Measurements from ENCODE around the gene DBX1. TPM values are rescaled to one million over a fixed set of nuclear protein-coding genes. Genes with fewer than 3 reads are reported as not detected.

Gene DBX1
- total RNA-seq, 1 donor from 2014 or later: not detected

DNA sequence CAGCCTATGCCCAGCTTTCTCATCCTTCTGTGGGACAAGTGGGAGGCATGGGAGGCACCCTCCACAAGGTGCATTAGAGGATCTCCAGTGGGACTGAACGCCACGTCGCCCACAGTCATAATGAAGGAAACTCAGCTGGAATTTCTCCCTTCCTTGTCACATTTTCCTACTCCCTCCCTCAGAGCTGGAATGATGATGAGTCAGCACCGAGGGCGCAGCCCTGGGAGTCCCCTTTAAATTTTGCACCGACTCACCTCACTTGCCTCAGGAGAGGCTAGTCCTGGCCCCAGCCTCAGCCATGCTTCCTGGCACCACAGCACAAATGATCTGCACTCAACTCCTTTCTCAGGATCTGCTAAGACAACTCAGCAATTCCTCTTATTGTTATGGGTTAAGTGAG, 34.3 kb downstream of the DBX1 start:
- Mint-ChIP-seq H3K27me3 (ENCODE audit: unreplicated experiment) (peaks cover 8% of the 10 kb centered on the region), H3K36me3 (ENCODE audit: low read depth, unreplicated experiment) (no peaks in the 10 kb centered on the region), H3K4me1 (ENCODE audit: unreplicated experiment) (no peaks in the 10 kb centered on the region), H3K4me3 (ENCODE audit: unreplicated experiment) (no peak overlapping the region), H3K9me3 (ENCODE audit: unreplicated experiment) (no peaks in the 10 kb centered on the region), H3K27ac (ENCODE audit: unreplicated experiment) (no peak overlapping the region)
- no peak for DNase-seq (ENCODE audit: low spot score)
- TF ChIP-seq, protein P1, sequence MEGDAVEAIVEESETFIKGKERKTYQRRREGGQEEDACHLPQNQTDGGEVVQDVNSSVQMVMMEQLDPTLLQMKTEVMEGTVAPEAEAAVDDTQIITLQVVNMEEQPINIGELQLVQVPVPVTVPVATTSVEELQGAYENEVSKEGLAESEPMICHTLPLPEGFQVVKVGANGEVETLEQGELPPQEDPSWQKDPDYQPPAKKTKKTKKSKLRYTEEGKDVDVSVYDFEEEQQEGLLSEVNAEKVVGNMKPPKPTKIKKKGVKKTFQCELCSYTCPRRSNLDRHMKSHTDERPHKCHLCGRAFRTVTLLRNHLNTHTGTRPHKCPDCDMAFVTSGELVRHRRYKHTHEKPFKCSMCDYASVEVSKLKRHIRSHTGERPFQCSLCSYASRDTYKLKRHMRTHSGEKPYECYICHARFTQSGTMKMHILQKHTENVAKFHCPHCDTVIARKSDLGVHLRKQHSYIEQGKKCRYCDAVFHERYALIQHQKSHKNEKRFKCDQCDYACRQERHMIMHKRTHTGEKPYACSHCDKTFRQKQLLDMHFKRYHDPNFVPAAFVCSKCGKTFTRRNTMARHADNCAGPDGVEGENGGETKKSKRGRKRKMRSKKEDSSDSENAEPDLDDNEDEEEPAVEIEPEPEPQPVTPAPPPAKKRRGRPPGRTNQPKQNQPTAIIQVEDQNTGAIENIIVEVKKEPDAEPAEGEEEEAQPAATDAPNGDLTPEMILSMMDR (IDR thresholded peaks at IDR 0.05; ENCODE audit: unreplicated experiment): no peak

DNA sequence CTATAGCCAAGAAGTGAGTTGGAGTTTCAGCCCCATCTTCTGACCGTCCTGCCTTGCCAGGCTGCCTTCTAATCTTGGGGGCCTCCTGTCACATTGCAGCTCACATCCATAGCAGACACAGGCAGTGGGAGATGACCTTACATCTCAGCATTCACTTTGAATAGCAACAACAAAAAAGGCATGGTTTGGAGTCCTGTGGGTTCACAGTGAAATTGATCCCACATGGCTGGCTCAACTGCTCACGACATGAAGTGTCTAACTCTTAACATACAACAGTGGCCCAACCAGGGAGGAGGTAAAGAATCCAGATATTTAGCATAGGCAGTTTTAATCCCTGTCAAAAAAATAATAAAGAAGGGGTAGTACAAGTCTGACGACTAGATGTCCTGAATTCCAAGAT, 38.1 kb downstream of the DBX1 start:
- Mint-ChIP-seq H3K4me3 (ENCODE audit: unreplicated experiment) (no peak overlapping the region), H3K27ac (ENCODE audit: unreplicated experiment) (no peak overlapping the region), H3K9me3 (ENCODE audit: unreplicated experiment) (no peaks in the 10 kb centered on the region), H3K36me3 (ENCODE audit: low read depth, unreplicated experiment) (peaks cover 22% of the 10 kb centered on the region), H3K27me3 (ENCODE audit: unreplicated experiment) (peaks cover 12% of the 10 kb centered on the region), H3K4me1 (ENCODE audit: unreplicated experiment) (no peaks in the 10 kb centered on the region)
- TF ChIP-seq, protein P1 (IDR thresholded peaks at IDR 0.05; ENCODE audit: unreplicated experiment): no peak
- no peak for DNase-seq (ENCODE audit: low spot score)

DNA sequence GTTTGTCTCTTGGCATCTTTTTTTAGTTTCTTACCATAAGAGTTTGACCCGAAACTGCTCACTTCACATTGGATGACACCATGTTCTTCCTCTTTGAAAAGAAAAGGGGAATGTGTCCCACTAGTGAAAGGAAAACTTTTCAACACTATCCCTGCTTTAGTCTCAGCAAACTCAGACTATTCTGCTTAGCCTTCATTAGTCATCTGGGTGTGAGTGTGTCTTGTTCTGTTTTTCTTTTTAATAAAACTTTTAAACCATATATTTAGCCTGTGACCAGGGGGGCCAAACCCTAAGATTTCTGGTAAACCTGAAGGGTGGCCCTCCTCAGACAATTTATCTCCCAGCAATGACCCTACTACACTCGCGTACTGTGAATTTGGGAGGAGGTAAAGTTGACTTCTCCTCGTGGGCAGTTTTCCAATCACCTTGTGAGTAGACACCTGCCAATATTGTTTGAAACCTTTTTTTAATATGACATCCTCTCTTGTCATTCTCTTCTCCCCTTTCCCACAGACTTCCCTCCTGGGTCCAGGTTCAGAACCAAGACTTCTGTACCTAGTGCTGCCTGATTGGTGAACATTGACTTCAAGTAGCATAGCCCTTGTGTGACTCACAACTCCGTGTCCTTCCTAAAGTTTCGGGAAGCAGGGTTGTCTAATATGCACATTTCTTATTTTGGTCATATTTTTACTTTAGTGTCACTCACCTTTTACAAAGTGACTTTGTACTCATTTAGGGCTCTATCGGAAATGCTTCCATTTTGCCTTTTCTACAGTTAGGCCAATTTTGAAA, 39.9 kb downstream of the DBX1 start:
- TF ChIP-seq, protein P1 (IDR thresholded peaks at IDR 0.05; ENCODE audit: unreplicated experiment): no peak
- no peak for DNase-seq (ENCODE audit: low spot score)
- H3K4me3 Mint-ChIP-seq (ENCODE audit: unreplicated experiment): no peak overlapping the region
- H3K4me1 Mint-ChIP-seq (ENCODE audit: unreplicated experiment): no peaks in the 10 kb centered on the region
- peaks cover 8% of the 10 kb centered on the region for H3K27me3 Mint-ChIP-seq (ENCODE audit: unreplicated experiment)
- H3K9me3 Mint-ChIP-seq (ENCODE audit: unreplicated experiment): no peaks in the 10 kb centered on the region
- no peak overlapping the region for H3K27ac Mint-ChIP-seq (ENCODE audit: unreplicated experiment)
- peaks cover 22% of the 10 kb centered on the region for H3K36me3 Mint-ChIP-seq (ENCODE audit: low read depth, unreplicated experiment)

DNA sequence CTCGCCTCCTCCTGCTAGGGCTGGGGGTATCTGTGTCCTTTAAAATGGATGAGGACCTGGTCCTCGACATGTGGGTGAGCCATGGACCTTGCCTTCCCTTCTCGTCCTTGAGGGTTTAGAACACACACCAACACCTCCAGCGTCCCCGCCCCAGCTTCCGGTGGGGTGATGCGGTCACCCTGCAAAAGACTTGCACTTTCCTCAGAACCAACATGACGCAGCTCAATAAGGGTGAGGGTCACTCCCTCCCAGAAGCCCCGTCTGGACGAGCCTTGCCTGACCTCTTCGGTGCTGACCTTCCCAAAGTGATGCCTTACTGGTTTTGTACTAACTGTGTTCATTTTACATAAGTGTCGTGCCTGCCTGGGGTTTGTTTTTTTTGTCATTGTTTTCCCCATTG, 41.0 kb downstream of the DBX1 start:
- no peaks in the 10 kb centered on the region for H3K4me1 Mint-ChIP-seq (ENCODE audit: unreplicated experiment)
- DNase-seq (ENCODE audit: low spot score): no peak
- H3K27me3 Mint-ChIP-seq (ENCODE audit: unreplicated experiment): peaks cover 8% of the 10 kb centered on the region
- H3K9me3 Mint-ChIP-seq (ENCODE audit: unreplicated experiment): no peaks in the 10 kb centered on the region
- peak overlapping the region; percentile 35 for H3K4me3 Mint-ChIP-seq (ENCODE audit: unreplicated experiment)
- H3K36me3 Mint-ChIP-seq (ENCODE audit: low read depth, unreplicated experiment): peaks cover 25% of the 10 kb centered on the region
- TF ChIP-seq, protein P1 (IDR thresholded peaks at IDR 0.05; ENCODE audit: unreplicated experiment): no peak
- no peak overlapping the region for H3K27ac Mint-ChIP-seq (ENCODE audit: unreplicated experiment)

DNA sequence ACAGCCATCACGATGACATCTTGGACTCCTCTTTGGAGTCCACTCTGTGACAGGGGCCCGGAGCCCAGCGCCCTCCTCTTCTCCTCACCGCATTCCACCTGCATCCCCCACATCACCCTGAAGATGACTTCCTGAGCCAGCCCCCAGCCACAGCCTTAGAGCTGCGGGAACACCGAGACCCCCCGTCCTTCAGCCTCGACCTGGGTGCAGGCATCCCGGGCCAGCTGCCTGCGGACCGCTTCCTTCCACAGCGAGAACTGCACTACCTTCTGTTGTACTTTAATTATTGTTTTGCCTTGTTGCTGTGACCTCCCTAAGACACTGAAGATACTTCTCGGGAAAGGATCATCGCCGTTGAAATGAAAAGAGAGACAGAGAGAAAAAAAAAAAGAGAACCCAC, 42.1 kb downstream of the DBX1 start:
- Mint-ChIP-seq H3K27me3 (ENCODE audit: unreplicated experiment) (peaks cover 8% of the 10 kb centered on the region), H3K27ac (ENCODE audit: unreplicated experiment) (no peak overlapping the region), H3K9me3 (ENCODE audit: unreplicated experiment) (no peaks in the 10 kb centered on the region), H3K4me3 (ENCODE audit: unreplicated experiment) (peak overlapping the region; percentile 3), H3K4me1 (ENCODE audit: unreplicated experiment) (no peaks in the 10 kb centered on the region), H3K36me3 (ENCODE audit: low read depth, unreplicated experiment) (peaks cover 25% of the 10 kb centered on the region)
- no peak for DNase-seq (ENCODE audit: low spot score)
- TF ChIP-seq, protein P1 (IDR thresholded peaks at IDR 0.05; ENCODE audit: unreplicated experiment): no peak
